ENCODE results near the gene RCL1. TPM values are rescaled to one million over a fixed set of nuclear protein-coding genes. Genes with fewer than 3 reads are reported as not detected.

RCL1 gene
- total RNA-seq, 1 experiment from 2014 or later = 34.4 TPM

GRCh38 chr9:4826417-4827166 lies 33.8 kb downstream of the RCL1 start:
- Histone ChIP-seq H3K23me2 (ENCODE audit: insufficient read length, low read depth, low read length, poor library complexity, severe bottlenecking) (no peaks in the 10 kb centered on the region), H3K14ac (ENCODE audit: insufficient read depth, low read length) (no peak overlapping the region), H3K79me2 (ENCODE audit: insufficient read depth, low read length) (peaks cover 2% of the 10 kb centered on the region; the same call in 1 of the 2 replicates), H3K56ac (ENCODE audit: insufficient read length, low read depth, low read length) (no peak overlapping the region), H3K4me2 (ENCODE audit: insufficient read depth, insufficient read length, low read length) (no peak overlapping the region), H4K20me1 (ENCODE audit: control insufficient read depth, insufficient read depth, insufficient read length) (no peaks in the 10 kb centered on the region), H3K4me1 (ENCODE audit: insufficient read depth, low read length) (no peaks in the 10 kb centered on the region), H2BK20ac (ENCODE audit: low read depth, low read length, poor library complexity, severe bottlenecking) (no peak overlapping the region), H2BK15ac (ENCODE audit: low read depth, low read length) (no peak overlapping the region), H3K9me3 (ENCODE audit: control insufficient read depth, low read depth, low read length) (no peaks in the 10 kb centered on the region), H3K27me3 (ENCODE audit: insufficient read depth, low read length) (no peaks in the 10 kb centered on the region), H2BK5ac (ENCODE audit: insufficient read length, low read length) (no peak overlapping the region), H4K91ac (ENCODE audit: insufficient read length, low read depth, low read length) (no peak overlapping the region), H4K5ac (ENCODE audit: insufficient read length, low read depth, low read length) (no peak overlapping the region), H3K18ac (ENCODE audit: insufficient read length, low read depth, low read length) (no peak overlapping the region), H4K8ac (replicated peaks; ENCODE audit: insufficient read length, low read depth, low read length) (no peak overlapping the region), H3K79me1 (ENCODE audit: insufficient read depth, low read depth, low read length, poor library complexity, severe bottlenecking) (no peaks in the 10 kb centered on the region), H3K23ac (ENCODE audit: insufficient read length, low read depth, low read length) (no peak overlapping the region), H2AK5ac (ENCODE audit: insufficient read length, low read length) (no peak overlapping the region), H2BK120ac (ENCODE audit: low read depth, low read length, poor library complexity, severe bottlenecking) (no peak overlapping the region), H2AFZ (ENCODE audit: low read length) (no peak overlapping the region), H3K4ac (ENCODE audit: low read depth, low read length) (no peak overlapping the region), H3K9ac (ENCODE audit: extremely low read depth, insufficient read length, low read length) (no peak overlapping the region), H3K27ac (ENCODE audit: insufficient read length, low read depth, low read length) (no peak overlapping the region), H2BK12ac (ENCODE audit: insufficient read length, low read depth, low read length) (no peak overlapping the region), H3T11ph (ENCODE audit: low read length) (no peak overlapping the region)
- Mint-ChIP-seq H3K9me3 (no peaks in the 10 kb centered on the region), H3K4me1 (peaks cover 0 to 5% of the 10 kb centered on the region in 2 experiments; a peak in 3 of 4 replicates), H3K27ac (peak overlapping the region in 2 of 3 experiments; percentile 4 to 80; a peak in 4 of 7 replicates), H3K36me3 (ENCODE audit: insufficient read depth in 1 of 3, low read depth in 3 of 3) (peaks cover 0 to 15% (median 9%) of the 10 kb centered on the region in 3 experiments; a peak in 4 of 7 replicates), H3K4me3 (no peak overlapping the region), H3K27me3 (ENCODE audit: low read depth) (no peaks in the 10 kb centered on the region)
- DNase-seq = no peak
- TF ChIP-seq, protein P1, sequence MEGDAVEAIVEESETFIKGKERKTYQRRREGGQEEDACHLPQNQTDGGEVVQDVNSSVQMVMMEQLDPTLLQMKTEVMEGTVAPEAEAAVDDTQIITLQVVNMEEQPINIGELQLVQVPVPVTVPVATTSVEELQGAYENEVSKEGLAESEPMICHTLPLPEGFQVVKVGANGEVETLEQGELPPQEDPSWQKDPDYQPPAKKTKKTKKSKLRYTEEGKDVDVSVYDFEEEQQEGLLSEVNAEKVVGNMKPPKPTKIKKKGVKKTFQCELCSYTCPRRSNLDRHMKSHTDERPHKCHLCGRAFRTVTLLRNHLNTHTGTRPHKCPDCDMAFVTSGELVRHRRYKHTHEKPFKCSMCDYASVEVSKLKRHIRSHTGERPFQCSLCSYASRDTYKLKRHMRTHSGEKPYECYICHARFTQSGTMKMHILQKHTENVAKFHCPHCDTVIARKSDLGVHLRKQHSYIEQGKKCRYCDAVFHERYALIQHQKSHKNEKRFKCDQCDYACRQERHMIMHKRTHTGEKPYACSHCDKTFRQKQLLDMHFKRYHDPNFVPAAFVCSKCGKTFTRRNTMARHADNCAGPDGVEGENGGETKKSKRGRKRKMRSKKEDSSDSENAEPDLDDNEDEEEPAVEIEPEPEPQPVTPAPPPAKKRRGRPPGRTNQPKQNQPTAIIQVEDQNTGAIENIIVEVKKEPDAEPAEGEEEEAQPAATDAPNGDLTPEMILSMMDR (conservative IDR thresholded peaks at IDR 0.05) = no peak
- WGBS (ENCODE audit: extremely low coverage, insufficient read length, low lambda C conversion rate) = no CpG with 5 or more reads among the region's 7 CpGs
